Measurements from ENCODE around the gene CENPT.

CENPT gene

DNA sequence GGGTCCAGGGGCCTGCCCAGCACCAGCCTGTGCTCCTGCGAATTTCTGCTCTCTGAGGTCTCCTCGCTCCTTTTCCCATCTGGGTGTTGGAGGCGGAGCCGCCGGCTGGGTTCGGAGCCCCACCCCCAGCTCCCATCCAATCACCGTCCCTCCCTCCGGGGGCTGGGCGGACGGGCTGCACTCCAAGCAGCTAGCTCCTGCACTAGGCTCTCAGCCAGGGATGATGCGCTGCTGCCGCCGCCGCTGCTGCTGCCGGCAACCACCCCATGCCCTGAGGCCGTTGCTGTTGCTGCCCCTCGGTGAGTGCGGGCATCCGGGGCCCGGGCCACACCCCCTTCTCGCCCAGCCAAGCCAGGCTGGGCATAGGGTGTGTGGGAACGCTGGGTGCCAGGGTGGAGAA lies 37.2 kb upstream of the CENPT start, which contains the start of gene NRN1L:
TSS of gene NRN1L (plus strand) at position 202 of the 400 bp plus-strand sequence. CDS start at position 221, 19 bp downstream.
- Histone ChIP-seq H3K9me3 (no peaks in the 10 kb centered on the region), H3K36me3 (peaks cover 88% of the 10 kb centered on the region), H3K27ac (no peak within 1 kb of the TSS), H3K9ac (no peak within 1 kb of the TSS), H3K4me2 (no peak within 1 kb of the TSS), H3K4me3 (no peak within 1 kb of the TSS), H4K20me1 (peaks cover 52% of the 10 kb centered on the region), H3K4me1 (no peaks in the 10 kb centered on the region), H3K27me3 (no peaks in the 10 kb centered on the region)
- no peak for TF ChIP-seq Cebpa-rat (IDR thresholded peaks at IDR 0.05)

DNA sequence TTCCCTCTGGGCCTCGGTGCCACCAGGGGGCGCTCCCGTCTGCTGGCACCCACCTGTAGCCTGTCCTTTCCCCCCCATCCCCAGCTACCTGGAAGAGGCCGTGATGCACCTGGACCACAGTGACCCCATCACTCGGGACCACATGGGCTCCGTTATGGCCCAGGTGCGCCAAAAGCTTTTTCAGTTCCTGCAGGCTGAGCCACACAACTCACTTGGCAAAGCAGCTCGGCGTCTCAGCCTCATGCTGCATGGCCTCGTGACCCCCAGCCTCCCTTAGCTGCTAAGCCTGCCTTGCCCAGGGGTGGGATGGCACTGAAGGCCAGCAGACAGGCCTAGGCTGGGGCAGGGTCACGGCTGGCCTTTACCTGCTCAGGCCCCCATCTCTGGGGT lies 36.4 kb upstream of the CENPT start:
- no peak overlapping the region for H3K4me2 ChIP-seq
- H3K4me1 ChIP-seq: no peaks in the 10 kb centered on the region
- no peak for TF ChIP-seq Cebpa-rat (IDR thresholded peaks at IDR 0.05)
- peaks cover 55% of the 10 kb centered on the region for H4K20me1 ChIP-seq
- H3K9me3 ChIP-seq: no peaks in the 10 kb centered on the region
- no peak overlapping the region for H3K27ac ChIP-seq
- no peak overlapping the region for H3K4me3 ChIP-seq
- H3K9ac ChIP-seq: no peak overlapping the region
- H3K36me3 ChIP-seq: peaks cover 93% of the 10 kb centered on the region
- no peaks in the 10 kb centered on the region for H3K27me3 ChIP-seq

DNA sequence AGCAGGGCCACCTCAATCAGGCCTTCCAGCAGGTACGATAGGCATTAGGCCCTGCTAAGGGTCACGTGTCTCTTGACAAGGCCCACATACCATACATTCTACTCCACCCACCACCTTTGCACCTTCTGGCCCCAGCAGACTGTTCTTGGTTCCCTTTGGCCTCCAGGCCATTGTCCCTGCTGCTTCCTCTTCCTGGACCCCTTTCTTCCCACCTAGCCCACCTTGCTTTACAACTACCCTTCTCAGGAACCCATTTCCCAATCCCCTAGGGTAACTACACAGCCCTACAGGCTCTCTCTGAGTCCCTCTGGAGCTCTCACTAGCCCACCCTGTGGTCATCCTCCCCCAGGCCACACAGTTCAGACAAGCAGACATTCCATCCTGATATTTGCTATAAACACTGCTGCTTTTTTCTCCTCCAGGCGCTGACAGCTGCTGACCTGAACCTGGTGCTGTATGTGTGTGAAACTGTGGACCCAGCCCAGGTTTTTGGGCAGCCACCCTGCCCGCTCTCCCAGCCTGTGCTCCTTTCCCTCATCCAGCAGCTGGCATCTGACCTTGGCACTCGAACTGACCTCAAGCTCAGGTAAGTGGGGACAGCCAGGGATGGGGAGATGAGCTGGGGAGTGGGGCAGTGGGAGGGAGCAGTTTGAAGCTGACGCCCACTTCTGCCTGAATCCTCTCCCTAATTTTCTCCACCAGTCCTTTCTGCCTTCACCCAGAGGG lies 35.8 kb upstream of the CENPT start:
- no peaks in the 10 kb centered on the region for H3K27me3 ChIP-seq
- H3K4me3 ChIP-seq: no peak overlapping the region
- no peaks in the 10 kb centered on the region for H3K4me1 ChIP-seq
- H3K9me3 ChIP-seq: no peaks in the 10 kb centered on the region
- peaks cover 55% of the 10 kb centered on the region for H4K20me1 ChIP-seq
- H3K9ac ChIP-seq: no peak overlapping the region
- TF ChIP-seq Cebpa-rat (IDR thresholded peaks at IDR 0.05): no peak
- no peak overlapping the region for H3K4me2 ChIP-seq
- no peak overlapping the region for H3K27ac ChIP-seq
- H3K36me3 ChIP-seq: peaks cover 97% of the 10 kb centered on the region

DNA sequence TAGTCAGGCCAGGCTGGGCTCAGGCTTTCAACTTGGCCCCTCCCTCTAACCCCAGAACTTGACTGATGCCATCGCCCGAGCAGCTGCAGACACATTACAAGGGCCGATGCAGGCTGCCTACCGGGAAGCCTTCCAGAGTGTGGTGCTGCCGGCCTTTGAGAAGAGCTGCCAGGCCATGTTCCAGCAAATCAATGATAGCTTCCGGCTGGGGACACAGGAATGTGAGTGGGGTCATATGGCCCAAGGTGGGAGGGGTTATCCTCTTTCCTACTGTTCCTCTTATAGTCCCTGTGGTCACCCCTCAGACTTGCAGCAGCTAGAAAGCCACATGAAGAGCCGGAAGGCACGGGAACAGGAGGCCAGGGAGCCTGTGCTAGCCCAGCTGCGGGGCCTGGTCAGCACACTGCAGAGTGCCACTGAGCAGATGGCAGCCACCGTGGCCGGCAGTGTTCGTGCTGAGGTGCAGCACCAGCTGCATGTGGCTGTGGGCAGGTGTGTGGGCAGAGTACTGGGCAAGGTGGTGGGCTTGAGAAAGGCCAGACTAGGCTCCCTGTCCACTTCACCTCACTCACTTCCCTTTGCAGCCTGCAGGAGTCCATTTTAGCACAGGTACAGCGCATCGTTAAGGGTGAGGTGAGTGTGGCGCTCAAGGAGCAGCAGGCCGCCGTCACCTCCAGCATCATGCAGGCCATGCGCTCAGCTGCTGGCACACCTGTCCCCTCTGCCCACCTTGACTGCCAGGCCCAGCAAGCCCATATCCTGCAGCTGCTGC lies 35.1 kb upstream of the CENPT start:
- Histone ChIP-seq H4K20me1 (peaks cover 62% of the 10 kb centered on the region), H3K4me2 (no peak overlapping the region), H3K9me3 (no peaks in the 10 kb centered on the region), H3K9ac (no peak overlapping the region), H3K27me3 (no peaks in the 10 kb centered on the region), H3K27ac (no peak overlapping the region), H3K36me3 (peaks cover 98% of the 10 kb centered on the region), H3K4me1 (no peaks in the 10 kb centered on the region), H3K4me3 (no peak overlapping the region)
- no peak for TF ChIP-seq Cebpa-rat (IDR thresholded peaks at IDR 0.05)

DNA sequence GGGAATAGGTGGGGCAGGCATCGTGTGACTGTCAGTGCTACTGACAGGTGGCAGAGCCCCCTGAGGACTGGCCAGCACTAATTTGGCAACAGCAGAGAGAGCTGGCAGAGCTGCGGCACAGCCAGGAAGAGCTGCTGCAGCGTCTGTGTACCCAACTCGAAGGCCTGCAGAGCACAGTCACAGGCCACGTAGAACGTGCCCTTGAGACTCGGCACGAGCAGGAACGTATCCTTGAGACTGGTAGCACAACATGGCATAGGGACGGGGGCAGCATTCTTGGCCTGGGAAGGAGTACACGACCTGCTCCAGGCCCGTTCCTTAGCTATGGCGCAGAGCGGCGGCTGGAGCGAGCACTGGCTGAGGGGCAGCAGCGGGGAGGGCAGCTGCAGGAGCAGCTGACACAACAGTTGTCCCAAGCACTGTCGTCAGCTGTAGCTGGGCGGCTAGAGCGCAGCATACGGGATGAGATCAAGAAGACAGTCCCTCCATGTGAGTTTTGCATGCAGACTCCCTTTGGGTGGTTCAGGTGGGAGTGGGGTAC lies 34.2 kb upstream of the CENPT start:
- Histone ChIP-seq H3K9me3 (no peaks in the 10 kb centered on the region), H3K27me3 (no peaks in the 10 kb centered on the region), H4K20me1 (peaks cover 71% of the 10 kb centered on the region), H3K9ac (no peak overlapping the region), H3K27ac (no peak overlapping the region), H3K4me1 (no peaks in the 10 kb centered on the region), H3K36me3 (peaks cover 100% of the 10 kb centered on the region), H3K4me2 (no peak overlapping the region), H3K4me3 (no peak overlapping the region)
- TF ChIP-seq Cebpa-rat (IDR thresholded peaks at IDR 0.05): no peak

DNA sequence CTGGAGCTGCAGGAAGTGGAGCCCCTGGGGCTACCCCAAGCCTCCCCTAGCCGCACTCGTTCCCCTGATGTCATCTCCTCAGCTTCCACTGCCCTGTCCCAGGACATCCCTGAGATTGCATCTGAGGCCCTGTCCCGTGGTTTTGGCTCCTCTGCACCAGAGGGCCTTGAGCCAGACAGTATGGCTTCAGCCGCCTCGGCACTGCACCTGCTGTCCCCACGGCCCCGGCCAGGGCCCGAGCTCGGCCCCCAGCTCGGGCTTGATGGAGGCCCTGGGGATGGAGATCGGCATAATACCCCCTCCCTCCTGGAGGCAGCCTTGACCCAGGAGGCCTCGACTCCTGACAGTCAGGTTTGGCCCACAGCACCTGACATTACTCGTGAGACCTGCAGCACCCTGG lies 33.1 kb upstream of the CENPT start:
- Histone ChIP-seq H3K4me1 (0 out of 2 replicates have a peak, but pooled peaks cover 10% of the 10 kb centered on the region), H3K4me3 (no peak overlapping the region), H3K27ac (no peak overlapping the region), H4K20me1 (peaks cover 82% of the 10 kb centered on the region), H3K9ac (no peak overlapping the region), H3K9me3 (no peaks in the 10 kb centered on the region), H3K4me2 (no peak overlapping the region), H3K36me3 (peaks cover 100% of the 10 kb centered on the region), H3K27me3 (no peaks in the 10 kb centered on the region)
- TF ChIP-seq Cebpa-rat (IDR thresholded peaks at IDR 0.05): no peak

DNA sequence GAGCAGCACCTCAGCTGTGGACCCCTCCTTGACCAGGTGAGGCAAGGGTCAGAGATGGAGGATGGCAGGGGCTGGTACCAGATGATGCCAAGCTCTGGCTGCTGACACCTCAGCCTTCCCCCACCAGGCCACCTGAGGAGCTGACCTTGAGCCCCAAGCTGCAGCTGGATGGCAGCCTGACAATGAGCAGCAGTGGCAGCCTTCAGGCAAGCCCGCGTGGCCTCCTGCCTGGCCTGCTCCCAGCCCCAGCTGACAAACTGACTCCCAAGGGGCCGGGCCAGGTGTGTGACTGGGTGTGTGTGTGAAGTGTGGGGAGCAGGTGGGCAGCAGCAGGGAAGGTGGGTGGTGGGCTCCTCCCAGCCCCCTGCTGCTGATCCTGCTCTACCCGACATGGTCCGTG lies 32.4 kb upstream of the CENPT start:
- Histone ChIP-seq H3K9ac (no peak overlapping the region), H3K4me3 (no peak overlapping the region), H3K27me3 (no peaks in the 10 kb centered on the region), H4K20me1 (peaks cover 89% of the 10 kb centered on the region), H3K27ac (no peak overlapping the region), H3K9me3 (no peaks in the 10 kb centered on the region), H3K4me2 (no peak overlapping the region), H3K36me3 (peaks cover 100% of the 10 kb centered on the region), H3K4me1 (peaks cover 16% of the 10 kb centered on the region)
- no peak for TF ChIP-seq Cebpa-rat (IDR thresholded peaks at IDR 0.05)

DNA sequence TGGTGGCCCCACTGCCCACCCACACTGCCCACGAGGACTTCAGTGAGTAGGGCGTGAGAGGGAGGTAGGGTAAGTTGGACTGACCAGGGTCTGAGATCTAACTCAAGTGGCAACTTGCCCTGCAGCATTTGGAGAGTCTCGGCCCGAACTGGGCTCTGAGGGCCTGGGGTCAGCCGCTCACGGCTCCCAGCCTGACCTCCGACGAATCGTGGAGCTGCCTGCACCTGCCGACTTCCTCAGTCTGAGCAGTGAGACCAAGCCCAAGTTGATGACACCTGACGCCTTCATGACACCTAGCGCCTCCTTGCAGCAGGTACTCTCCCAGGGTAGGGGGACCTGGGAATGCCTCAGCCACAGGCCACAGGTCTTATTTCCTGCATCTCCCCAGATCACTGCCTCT lies 32.0 kb upstream of the CENPT start:
- no peak overlapping the region for H3K4me2 ChIP-seq
- no peak overlapping the region for H3K27ac ChIP-seq
- no peaks in the 10 kb centered on the region for H3K27me3 ChIP-seq
- H4K20me1 ChIP-seq: peaks cover 89% of the 10 kb centered on the region
- H3K4me1 ChIP-seq: peaks cover 21% of the 10 kb centered on the region
- H3K4me3 ChIP-seq: no peak overlapping the region
- no peak for TF ChIP-seq Cebpa-rat (IDR thresholded peaks at IDR 0.05)
- H3K36me3 ChIP-seq: peaks cover 98% of the 10 kb centered on the region
- H3K9me3 ChIP-seq: no peaks in the 10 kb centered on the region
- H3K9ac ChIP-seq: no peak overlapping the region

DNA sequence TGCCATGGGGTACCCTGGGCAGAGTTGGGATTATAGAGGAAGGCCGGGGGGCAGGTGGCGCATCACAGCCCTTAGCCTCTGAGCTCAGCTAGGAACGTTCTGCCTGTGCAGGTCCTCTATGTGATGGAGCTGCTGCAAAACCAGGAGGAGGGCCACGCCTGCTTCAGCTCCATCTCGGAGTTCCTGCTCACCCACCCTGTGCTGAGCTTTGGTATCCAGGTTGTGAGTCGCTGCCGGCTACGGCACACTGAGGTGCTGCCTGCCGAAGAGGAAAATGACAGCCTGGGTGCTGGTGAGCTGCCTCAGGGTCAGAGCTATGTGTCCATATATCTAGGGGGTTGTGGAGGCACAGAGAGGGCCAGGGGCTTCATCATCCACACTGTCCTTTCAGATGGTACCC lies 31.4 kb upstream of the CENPT start:
- H3K9me3 ChIP-seq: no peaks in the 10 kb centered on the region

DNA sequence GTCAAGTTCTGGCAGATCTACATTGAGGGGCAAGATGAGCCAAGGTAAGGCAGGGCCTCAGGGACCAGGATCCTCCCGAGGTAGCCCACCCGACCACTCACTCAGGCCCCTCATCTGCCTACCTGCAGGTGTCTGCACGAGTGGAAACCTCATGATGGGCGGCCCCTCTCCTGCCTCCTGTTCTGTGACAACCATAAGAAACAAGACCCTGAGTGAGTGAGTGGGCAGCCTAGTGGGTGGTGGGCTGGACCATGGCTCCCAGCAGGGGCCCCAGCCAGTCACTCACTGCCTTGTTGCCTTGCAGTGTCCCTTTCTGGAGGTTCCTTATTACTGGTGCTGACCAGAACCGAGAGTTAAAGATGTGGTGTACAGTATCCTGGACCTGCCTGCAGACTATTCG lies 30.7 kb upstream of the CENPT start:
- no peak overlapping the region for H3K9ac ChIP-seq
- no peaks in the 10 kb centered on the region for H3K9me3 ChIP-seq
- no peak overlapping the region for H3K27ac ChIP-seq
- H3K4me3 ChIP-seq: no peak overlapping the region
- H3K4me2 ChIP-seq: no peak overlapping the region
- peaks cover 29% of the 10 kb centered on the region for H3K4me1 ChIP-seq
- peaks cover 85% of the 10 kb centered on the region for H3K36me3 ChIP-seq
- peaks cover 89% of the 10 kb centered on the region for H4K20me1 ChIP-seq
- H3K27me3 ChIP-seq: no peaks in the 10 kb centered on the region
- TF ChIP-seq Cebpa-rat (IDR thresholded peaks at IDR 0.05): no peak

More for the DNA sequence above, 31.4 kb upstream of the CENPT start:
- Histone ChIP-seq H3K36me3 (peaks cover 92% of the 10 kb centered on the region), H3K27me3 (no peaks in the 10 kb centered on the region), H3K4me3 (no peak overlapping the region), H3K27ac (no peak overlapping the region), H3K9ac (no peak overlapping the region), H4K20me1 (peaks cover 89% of the 10 kb centered on the region), H3K4me1 (peaks cover 27% of the 10 kb centered on the region), H3K4me2 (no peak overlapping the region)
- no peak for TF ChIP-seq Cebpa-rat (IDR thresholded peaks at IDR 0.05)
